Activated CD4-positive, CD25-positive, alpha-beta regulatory T cell treated with anti-CD3 and anti-CD28 coated beads, Interleukin-2, amount 50 U/mL, for 72 hours (primary cell): ENCODE data around the gene HIC1.
"Not testable (repeated sequence)": the region's sequence is repeated elsewhere in the genome, so short reads cannot be mapped to it uniquely, and the experiment has no call there.

ENCODE experiments used
- DNase-seq: peaks from one replicate; pipeline ENCODE4 v3.0.0; 2021

HIC1 gene

GRCh38 chr17:2054512-2055291 lies at the start of gene HIC1:
HIC1 (plus strand) TSS chr17:2055103; CDS start chr17:2056691, 1,588 bp downstream.
- DNase-seq, result peak; percentile 87

- DNase-seq, result no peak
Observed at GRCh38 chr17:2008332-2009126, 46.4 kb upstream of the HIC1 start.

GRCh38 chr17:2009737-2010136 lies 45.2 kb upstream of the HIC1 start:
- no peak for DNase-seq

GRCh38 chr17:2011411-2012371 lies 43.2 kb upstream of the HIC1 start:
- no peak for DNase-seq

- DNase-seq, result no peak
Observed at GRCh38 chr17:2012499-2012898, 42.4 kb upstream of the HIC1 start.

- not testable (repeated sequence) for DNase-seq
Observed at GRCh38 chr17:2013220-2013993, 41.5 kb upstream of the HIC1 start.

GRCh38 chr17:2013994-2014317 lies 40.9 kb upstream of the HIC1 start:
- DNase-seq, result no peak

- no peak for DNase-seq
Observed at GRCh38 chr17:2015314-2015713, 39.6 kb upstream of the HIC1 start.

- DNase-seq, result no peak
Observed at GRCh38 chr17:2016494-2016893, 38.4 kb upstream of the HIC1 start.

- no peak for DNase-seq
Observed at GRCh38 chr17:2017274-2017941, 37.5 kb upstream of the HIC1 start.

GRCh38 chr17:2018716-2019510 lies 36.0 kb upstream of the HIC1 start:
- no peak for DNase-seq

- DNase-seq, result no peak
Observed at GRCh38 chr17:2019723-2020122, 35.2 kb upstream of the HIC1 start.

- DNase-seq, result no peak
Observed at GRCh38 chr17:2020721-2021120, 34.2 kb upstream of the HIC1 start.

GRCh38 chr17:2022647-2023240 lies 32.2 kb upstream of the HIC1 start:
- no peak for DNase-seq

- DNase-seq, result no peak
Observed at GRCh38 chr17:2023256-2023655, 31.6 kb upstream of the HIC1 start.

- DNase-seq, result no peak
Observed at GRCh38 chr17:2023692-2024571, 31.0 kb upstream of the HIC1 start.

GRCh38 chr17:2024572-2025219 lies 30.2 kb upstream of the HIC1 start:
- DNase-seq, result no peak

- DNase-seq, result peak; percentile 49
Observed at GRCh38 chr17:2025220-2025621, 29.7 kb upstream of the HIC1 start, which contains the start of gene RTN4RL1. RTN4RL1 (minus strand) TSS chr17:2025334; CDS start chr17:2024865, 469 bp downstream.
